WTC11 (cell line): ENCODE data around the gene MYL7. TPM values are rescaled to one million over a fixed set of nuclear protein-coding genes. Genes with fewer than 3 reads are reported as not detected.

Source experiments
- CREB1 ChIP-seq: sonication (generic); formaldehyde crosslinking; IDR thresholded peaks from 2 replicates; pipeline ENCODE4 v1.8.0; 2023; ENCODE audit warnings: mild to moderate bottlenecking, missing genetic modification reagents
- ELF4 ChIP-seq: sonication (generic); formaldehyde crosslinking; IDR thresholded peaks from 2 replicates; pipeline ENCODE4 v1.8.1; 2022; ENCODE audit warnings: low read depth, mild to moderate bottlenecking, moderate library complexity, missing genetic modification reagents
- FOXK1 ChIP-seq: sonication (generic); formaldehyde crosslinking; IDR thresholded peaks from 2 replicates; pipeline ENCODE4 v1.8.0; 2022; ENCODE audit warnings: mild to moderate bottlenecking, moderate library complexity, missing genetic modification reagents
- GRHL2 ChIP-seq: fragments of 250-450 bp; sonication (Bioruptor Pico); IDR thresholded peaks from 2 replicates; pipeline ENCODE4 v1.8.0; 2022; ENCODE audit warnings: mild to moderate bottlenecking, moderate library complexity; ENCODE audit not compliant: insufficient replicate concordance, severe bottlenecking
- GTF2I ChIP-seq: fragments of 250-450 bp; sonication (Bioruptor Pico); conservative IDR thresholded peaks from 2 replicates; pipeline ENCODE4 v1.4.0; 2021; ENCODE audit warnings: mild to moderate bottlenecking
- HMGA2 ChIP-seq: fragments of 250-450 bp; sonication (Bioruptor Pico); IDR thresholded peaks from 2 replicates; pipeline ENCODE4 v1.4.0; 2021; ENCODE audit warnings: mild to moderate bottlenecking, moderate library complexity
- IRF2 ChIP-seq: sonication (generic); formaldehyde crosslinking; IDR thresholded peaks from 2 replicates; pipeline ENCODE4 v1.8.0; 2022; ENCODE audit warnings: low read depth, missing genetic modification reagents, borderline replicate concordance
- JUN ChIP-seq: sonication (generic); formaldehyde crosslinking; IDR thresholded peaks from 2 replicates; pipeline ENCODE4 v1.8.0; 2023; ENCODE audit warnings: mild to moderate bottlenecking, missing genetic modification reagents
- NFE2L1 ChIP-seq: sonication (generic); formaldehyde crosslinking; IDR thresholded peaks from 2 replicates; pipeline ENCODE4 v1.8.1; 2023; ENCODE audit warnings: missing genetic modification reagents
- NFYB ChIP-seq: sonication (generic); formaldehyde crosslinking; conservative IDR thresholded peaks from 2 replicates; pipeline ENCODE4 v1.8.0; 2022; ENCODE audit warnings: low read depth, missing genetic modification reagents
- PRRX2 ChIP-seq: fragments of 250-450 bp; sonication (Bioruptor Pico); IDR thresholded peaks from 2 replicates; pipeline ENCODE4 v1.8.0; 2021; ENCODE audit warnings: mild to moderate bottlenecking
- RELA ChIP-seq: sonication (generic); formaldehyde crosslinking; IDR thresholded peaks from 2 replicates; pipeline ENCODE4 v1.8.1; 2022; ENCODE audit warnings: missing genetic modification reagents, mild to moderate bottlenecking, borderline replicate concordance
- RORB ChIP-seq: fragments of 250-450 bp; sonication (Bioruptor Pico); IDR thresholded peaks from 2 replicates; pipeline ENCODE4 v1.9.0; 2021; ENCODE audit warnings: mild to moderate bottlenecking
- ZBTB21 ChIP-seq: sonication (generic); formaldehyde crosslinking; IDR thresholded peaks from 2 replicates; pipeline ENCODE4 v1.8.1; 2023; ENCODE audit warnings: mild to moderate bottlenecking, missing genetic modification reagents, borderline replicate concordance
- total RNA-seq: library from RNA; stranded (reverse); gene quantifications from 3 replicates; pipeline ENCODE4 v1.2.3, GENCODE V29; 2021
- TF ChIP-seq, protein P1 (sequence below): sonication (generic); formaldehyde crosslinking; IDR thresholded peaks from 2 replicates; pipeline ENCODE4 v1.8.1; 2023; ENCODE audit warnings: mild to moderate bottlenecking, moderate library complexity, missing genetic modification reagents
- TF ChIP-seq, protein P2 (sequence below): sonication (generic); formaldehyde crosslinking; IDR thresholded peaks from 2 replicates; pipeline ENCODE4 v1.8.0; 2023; ENCODE audit warnings: missing genetic modification reagents
- TF ChIP-seq, protein P3 (sequence below): sonication (generic); formaldehyde crosslinking; IDR thresholded peaks from 2 replicates; pipeline ENCODE4 v1.8.0; 2022; ENCODE audit warnings: mild to moderate bottlenecking, missing genetic modification reagents
- TF ChIP-seq, protein P4 (sequence below): fragments of 250-450 bp; sonication (Bioruptor Pico); IDR thresholded peaks from 2 replicates; pipeline ENCODE4 v1.9.0; 2021; ENCODE audit warnings: moderate library complexity, mild to moderate bottlenecking, inconsistent platforms, borderline replicate concordance
- TF ChIP-seq, protein P5 (sequence below): fragments of 250-450 bp; sonication (Bioruptor Pico); IDR thresholded peaks from 2 replicates; pipeline ENCODE4 v1.9.0; 2021; ENCODE audit warnings: mild to moderate bottlenecking
- TF ChIP-seq, protein P6 (sequence below): sonication (generic); formaldehyde crosslinking; IDR thresholded peaks from 2 replicates; pipeline ENCODE4 v1.8.0; 2022; ENCODE audit warnings: mild to moderate bottlenecking, missing genetic modification reagents
- TF ChIP-seq, protein P7 (sequence below): sonication (generic); formaldehyde crosslinking; IDR thresholded peaks from 2 replicates; pipeline ENCODE4 v1.8.1; 2022; ENCODE audit warnings: low read depth, missing genetic modification reagents, borderline replicate concordance
- TF ChIP-seq, protein P8 (sequence below): sonication (generic); formaldehyde crosslinking; IDR thresholded peaks from 2 replicates; pipeline ENCODE4 v1.8.1; 2023; ENCODE audit warnings: mild to moderate bottlenecking, missing genetic modification reagents, moderate library complexity

The MYL7 gene
- total RNA-seq, 1 experiment from 2014 or later: 0.90 TPM

DNA sequence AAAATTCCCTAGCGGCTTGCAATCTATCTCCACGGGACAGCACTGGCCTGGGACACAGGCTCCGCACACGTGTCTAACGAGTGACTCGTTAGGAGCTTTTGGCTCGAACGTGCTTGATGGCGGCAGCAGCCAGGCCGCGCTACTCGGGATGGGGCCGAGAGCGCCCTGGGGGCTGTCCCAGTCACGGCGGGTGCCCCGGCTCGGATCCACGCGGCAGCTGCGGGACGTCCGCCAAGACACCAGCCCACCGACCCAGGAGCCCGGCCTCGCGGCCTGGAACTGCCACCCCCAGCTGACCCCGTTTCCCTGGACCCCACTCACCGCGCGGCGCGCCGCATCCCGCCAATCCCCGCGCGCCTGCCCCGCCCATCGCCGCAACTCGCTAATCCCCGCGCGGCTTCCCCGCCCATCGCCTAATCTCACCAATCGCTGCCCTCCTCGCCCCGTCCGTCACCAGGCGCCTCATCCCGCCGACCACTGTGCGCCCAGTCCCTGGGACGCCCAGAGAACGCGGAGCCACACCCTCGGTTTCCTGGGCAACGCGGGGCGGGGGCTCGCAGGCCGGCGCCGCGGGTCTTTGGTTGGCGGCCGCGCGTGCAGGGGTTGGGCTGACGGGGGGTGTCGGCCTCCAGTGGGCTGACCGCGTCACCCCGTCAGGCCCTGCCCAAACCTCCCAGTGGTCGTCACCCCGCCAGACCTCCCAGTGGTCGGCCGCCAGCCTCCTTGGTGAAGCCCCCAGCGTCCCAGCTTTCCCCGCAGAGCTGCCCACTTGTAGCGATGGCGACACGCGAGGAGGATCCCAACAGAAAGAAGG is 17.7 kb downstream of the MYL7 start, which contains the start of gene POLD2 (continued):
- TF ChIP-seq, protein P1, sequence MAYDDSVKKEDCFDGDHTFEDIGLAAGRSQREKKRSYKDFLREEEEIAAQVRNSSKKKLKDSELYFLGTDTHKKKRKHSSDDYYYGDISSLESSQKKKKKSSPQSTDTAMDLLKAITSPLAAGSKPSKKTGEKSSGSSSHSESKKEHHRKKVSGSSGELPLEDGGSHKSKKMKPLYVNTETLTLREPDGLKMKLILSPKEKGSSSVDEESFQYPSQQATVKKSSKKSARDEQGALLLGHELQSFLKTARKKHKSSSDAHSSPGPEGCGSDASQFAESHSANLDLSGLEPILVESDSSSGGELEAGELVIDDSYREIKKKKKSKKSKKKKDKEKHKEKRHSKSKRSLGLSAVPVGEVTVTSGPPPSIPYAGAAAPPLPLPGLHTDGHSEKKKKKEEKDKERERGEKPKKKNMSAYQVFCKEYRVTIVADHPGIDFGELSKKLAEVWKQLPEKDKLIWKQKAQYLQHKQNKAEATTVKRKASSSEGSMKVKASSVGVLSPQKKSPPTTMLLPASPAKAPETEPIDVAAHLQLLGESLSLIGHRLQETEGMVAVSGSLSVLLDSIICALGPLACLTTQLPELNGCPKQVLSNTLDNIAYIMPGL: peak; percentile 60; the same call in 1 of the 2 replicates
- TF ChIP-seq, protein P2, sequence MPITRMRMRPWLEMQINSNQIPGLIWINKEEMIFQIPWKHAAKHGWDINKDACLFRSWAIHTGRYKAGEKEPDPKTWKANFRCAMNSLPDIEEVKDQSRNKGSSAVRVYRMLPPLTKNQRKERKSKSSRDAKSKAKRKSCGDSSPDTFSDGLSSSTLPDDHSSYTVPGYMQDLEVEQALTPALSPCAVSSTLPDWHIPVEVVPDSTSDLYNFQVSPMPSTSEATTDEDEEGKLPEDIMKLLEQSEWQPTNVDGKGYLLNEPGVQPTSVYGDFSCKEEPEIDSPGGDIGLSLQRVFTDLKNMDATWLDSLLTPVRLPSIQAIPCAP (CRISPR knock-in tag): no peak
- no peak for TF ChIP-seq GRHL2 (CRISPR knock-in tag)
- TF ChIP-seq PRRX2 (CRISPR knock-in tag): no peak
- TF ChIP-seq, protein P3, sequence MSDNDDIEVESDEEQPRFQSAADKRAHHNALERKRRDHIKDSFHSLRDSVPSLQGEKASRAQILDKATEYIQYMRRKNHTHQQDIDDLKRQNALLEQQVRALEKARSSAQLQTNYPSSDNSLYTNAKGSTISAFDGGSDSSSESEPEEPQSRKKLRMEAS (CRISPR knock-in tag): peak; percentile 90
- TF ChIP-seq ELF4 (CRISPR knock-in tag): no peak
- no peak for TF ChIP-seq GTF2I (CRISPR knock-in tag)
- TF ChIP-seq, protein P4, sequence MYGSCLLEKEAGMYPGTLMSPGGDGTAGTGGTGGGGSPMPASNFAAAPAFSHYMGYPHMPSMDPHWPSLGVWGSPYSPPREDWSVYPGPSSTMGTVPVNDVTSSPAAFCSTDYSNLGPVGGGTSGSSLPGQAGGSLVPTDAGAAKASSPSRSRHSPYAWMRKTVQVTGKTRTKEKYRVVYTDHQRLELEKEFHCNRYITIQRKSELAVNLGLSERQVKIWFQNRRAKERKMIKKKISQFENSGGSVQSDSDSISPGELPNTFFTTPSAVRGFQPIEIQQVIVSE (CRISPR knock-in tag): no peak
- no peak for TF ChIP-seq IRF2
- TF ChIP-seq ZBTB21 (CRISPR knock-in tag): no peak
- TF ChIP-seq JUN (CRISPR knock-in tag): 0 out of 2 replicates have a peak, but pooled peaks have one; percentile 67
- TF ChIP-seq HMGA2 (CRISPR knock-in tag): no peak
- TF ChIP-seq, protein P5, sequence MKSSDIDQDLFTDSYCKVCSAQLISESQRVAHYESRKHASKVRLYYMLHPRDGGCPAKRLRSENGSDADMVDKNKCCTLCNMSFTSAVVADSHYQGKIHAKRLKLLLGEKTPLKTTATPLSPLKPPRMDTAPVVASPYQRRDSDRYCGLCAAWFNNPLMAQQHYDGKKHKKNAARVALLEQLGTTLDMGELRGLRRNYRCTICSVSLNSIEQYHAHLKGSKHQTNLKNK: no peak
- TF ChIP-seq, protein P6, sequence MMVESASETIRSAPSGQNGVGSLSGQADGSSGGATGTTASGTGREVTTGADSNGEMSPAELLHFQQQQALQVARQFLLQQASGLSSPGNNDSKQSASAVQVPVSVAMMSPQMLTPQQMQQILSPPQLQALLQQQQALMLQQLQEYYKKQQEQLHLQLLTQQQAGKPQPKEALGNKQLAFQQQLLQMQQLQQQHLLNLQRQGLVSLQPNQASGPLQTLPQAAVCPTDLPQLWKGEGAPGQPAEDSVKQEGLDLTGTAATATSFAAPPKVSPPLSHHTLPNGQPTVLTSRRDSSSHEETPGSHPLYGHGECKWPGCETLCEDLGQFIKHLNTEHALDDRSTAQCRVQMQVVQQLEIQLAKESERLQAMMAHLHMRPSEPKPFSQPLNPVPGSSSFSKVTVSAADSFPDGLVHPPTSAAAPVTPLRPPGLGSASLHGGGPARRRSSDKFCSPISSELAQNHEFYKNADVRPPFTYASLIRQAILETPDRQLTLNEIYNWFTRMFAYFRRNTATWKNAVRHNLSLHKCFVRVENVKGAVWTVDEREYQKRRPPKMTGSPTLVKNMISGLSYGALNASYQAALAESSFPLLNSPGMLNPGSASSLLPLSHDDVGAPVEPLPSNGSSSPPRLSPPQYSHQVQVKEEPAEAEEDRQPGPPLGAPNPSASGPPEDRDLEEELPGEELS (CRISPR knock-in tag): peak; percentile 33; the same call in 1 of the 2 replicates
- no peak for TF ChIP-seq CREB1
- peak; percentile 76 for TF ChIP-seq FOXK1
- TF ChIP-seq, protein P7, sequence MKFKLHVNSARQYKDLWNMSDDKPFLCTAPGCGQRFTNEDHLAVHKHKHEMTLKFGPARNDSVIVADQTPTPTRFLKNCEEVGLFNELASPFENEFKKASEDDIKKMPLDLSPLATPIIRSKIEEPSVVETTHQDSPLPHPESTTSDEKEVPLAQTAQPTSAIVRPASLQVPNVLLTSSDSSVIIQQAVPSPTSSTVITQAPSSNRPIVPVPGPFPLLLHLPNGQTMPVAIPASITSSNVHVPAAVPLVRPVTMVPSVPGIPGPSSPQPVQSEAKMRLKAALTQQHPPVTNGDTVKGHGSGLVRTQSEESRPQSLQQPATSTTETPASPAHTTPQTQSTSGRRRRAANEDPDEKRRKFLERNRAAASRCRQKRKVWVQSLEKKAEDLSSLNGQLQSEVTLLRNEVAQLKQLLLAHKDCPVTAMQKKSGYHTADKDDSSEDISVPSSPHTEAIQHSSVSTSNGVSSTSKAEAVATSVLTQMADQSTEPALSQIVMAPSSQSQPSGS: no peak
- TF ChIP-seq RELA: peak; percentile 73; the same call in 1 of the 2 replicates
- TF ChIP-seq RORB (CRISPR knock-in tag): no peak
- 0 out of 2 replicates have a peak, but pooled peaks have one; percentile 38 for TF ChIP-seq NFE2L1 (CRISPR knock-in tag)
- TF ChIP-seq NFYB (CRISPR knock-in tag): peak; percentile 84
- TF ChIP-seq, protein P8, sequence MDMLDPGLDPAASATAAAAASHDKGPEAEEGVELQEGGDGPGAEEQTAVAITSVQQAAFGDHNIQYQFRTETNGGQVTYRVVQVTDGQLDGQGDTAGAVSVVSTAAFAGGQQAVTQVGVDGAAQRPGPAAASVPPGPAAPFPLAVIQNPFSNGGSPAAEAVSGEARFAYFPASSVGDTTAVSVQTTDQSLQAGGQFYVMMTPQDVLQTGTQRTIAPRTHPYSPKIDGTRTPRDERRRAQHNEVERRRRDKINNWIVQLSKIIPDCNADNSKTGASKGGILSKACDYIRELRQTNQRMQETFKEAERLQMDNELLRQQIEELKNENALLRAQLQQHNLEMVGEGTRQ (CRISPR knock-in tag): peak; percentile 33; the same call in 1 of the 2 replicates
